Measurements from ENCODE around the gene CD300LG.

DNA sequence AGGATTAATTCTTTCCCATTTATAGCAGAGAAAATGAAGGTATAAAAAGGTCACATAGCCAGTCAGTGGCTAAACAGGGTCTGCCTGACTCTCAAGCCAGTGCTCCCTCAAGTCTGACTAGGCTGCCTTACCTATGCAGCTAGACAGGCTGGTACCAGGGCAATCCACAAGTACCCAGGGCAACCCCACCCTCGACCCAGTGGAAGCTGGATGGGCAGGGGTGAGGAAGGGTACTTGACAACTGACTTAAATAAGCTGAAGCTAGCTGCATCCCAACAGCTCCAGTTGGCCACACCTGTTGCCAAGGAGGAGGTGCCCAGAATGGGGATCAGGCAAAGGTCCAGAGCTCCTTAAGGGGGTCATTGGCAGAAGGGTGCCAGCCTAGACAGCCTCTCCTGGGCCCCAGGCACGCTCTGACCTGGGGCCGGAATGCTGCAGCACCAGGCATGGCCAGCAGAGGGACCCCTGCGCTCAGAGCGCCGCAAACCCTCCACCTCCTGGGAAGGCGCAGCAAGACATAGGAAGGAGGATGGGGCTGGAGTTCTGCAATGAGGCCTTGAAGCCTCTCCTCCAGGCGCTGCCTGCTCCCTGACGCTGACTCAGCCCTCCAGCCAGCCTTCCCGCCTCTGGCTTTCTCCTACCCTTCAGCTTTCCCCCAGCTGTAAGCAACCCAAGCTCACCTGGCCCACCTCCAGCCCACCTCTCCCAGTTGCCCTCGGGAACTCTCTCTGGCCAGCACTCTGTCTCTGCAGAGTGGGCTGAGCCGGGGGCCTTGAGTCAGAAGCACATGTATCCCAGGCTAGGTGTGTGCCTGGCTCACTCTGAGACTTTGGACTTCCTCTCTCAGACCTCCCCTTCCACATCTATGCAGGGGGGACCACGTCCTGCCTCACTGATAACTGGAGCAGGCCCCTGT lies 31.5 kb downstream of the CD300LG start:
- no peak for TF ChIP-seq POLR2A (IDR thresholded peaks at IDR 0.05)
- TF ChIP-seq, protein P1, sequence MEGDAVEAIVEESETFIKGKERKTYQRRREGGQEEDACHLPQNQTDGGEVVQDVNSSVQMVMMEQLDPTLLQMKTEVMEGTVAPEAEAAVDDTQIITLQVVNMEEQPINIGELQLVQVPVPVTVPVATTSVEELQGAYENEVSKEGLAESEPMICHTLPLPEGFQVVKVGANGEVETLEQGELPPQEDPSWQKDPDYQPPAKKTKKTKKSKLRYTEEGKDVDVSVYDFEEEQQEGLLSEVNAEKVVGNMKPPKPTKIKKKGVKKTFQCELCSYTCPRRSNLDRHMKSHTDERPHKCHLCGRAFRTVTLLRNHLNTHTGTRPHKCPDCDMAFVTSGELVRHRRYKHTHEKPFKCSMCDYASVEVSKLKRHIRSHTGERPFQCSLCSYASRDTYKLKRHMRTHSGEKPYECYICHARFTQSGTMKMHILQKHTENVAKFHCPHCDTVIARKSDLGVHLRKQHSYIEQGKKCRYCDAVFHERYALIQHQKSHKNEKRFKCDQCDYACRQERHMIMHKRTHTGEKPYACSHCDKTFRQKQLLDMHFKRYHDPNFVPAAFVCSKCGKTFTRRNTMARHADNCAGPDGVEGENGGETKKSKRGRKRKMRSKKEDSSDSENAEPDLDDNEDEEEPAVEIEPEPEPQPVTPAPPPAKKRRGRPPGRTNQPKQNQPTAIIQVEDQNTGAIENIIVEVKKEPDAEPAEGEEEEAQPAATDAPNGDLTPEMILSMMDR (IDR thresholded peaks at IDR 0.05) = peak; percentile 85 to 98 (median 96)

All from right lobe of liver (tissue), 4 donors.